MCF 10A (cell line): ENCODE results near the gene KIF21A. TPM values are rescaled to one million over a fixed set of nuclear protein-coding genes. Genes with fewer than 3 reads are reported as not detected.

ENCODE experiments used
- BruUV-seq: library from RNA; stranded (reverse); fragments of 400-500 nt; replicated peaks from 2 replicates; lab custom pipeline; 2021; lab: Mats Ljungman, UMichigan
- CTCF ChIA-PET: fragments of 300-600 bp; sonication (Branson Sonifier 250); formaldehyde crosslinking; extraction: SDS; loops from one replicate; lab custom pipeline; 2021; ENCODE audit warnings: antibody characterized with exemption, inconsistent platforms; lab: Yijun Ruan, JAX
- POLR2A ChIA-PET: fragments of 300-600, 350-650 bp; sonication (Branson Sonifier 250); formaldehyde crosslinking; extraction: SDS; loops from one replicate; lab custom pipeline; 2020; ENCODE audit warnings: antibody characterized with exemption, inconsistent platforms; lab: Yijun Ruan, JAX
- DNase-seq: peaks from one replicate; pipeline ENCODE4 v3.0.0-alpha.2; 2018; ENCODE audit not compliant: unreplicated experiment
- H3K27ac Mint-ChIP-seq: one replicate; pipeline ENCODE4 v1.8.0; 2022; ENCODE audit warnings: mild to moderate bottlenecking, low read depth, mixed read lengths; ENCODE audit not compliant: unreplicated experiment
- H3K27me3 Mint-ChIP-seq: one replicate; pipeline ENCODE4 v1.8.0; 2022; ENCODE audit warnings: mixed read lengths; ENCODE audit not compliant: insufficient read depth, unreplicated experiment
- H3K36me3 Mint-ChIP-seq: one replicate; pipeline ENCODE4 v1.8.0; 2022; ENCODE audit warnings: mild to moderate bottlenecking, moderate library complexity, mixed read lengths; ENCODE audit not compliant: insufficient read depth, unreplicated experiment
- H3K4me1 Mint-ChIP-seq: one replicate; pipeline ENCODE4 v1.8.0; 2022; ENCODE audit warnings: mixed read lengths; ENCODE audit not compliant: insufficient read depth, unreplicated experiment
- H3K4me3 Mint-ChIP-seq: one replicate; pipeline ENCODE4 v1.8.0; 2022; ENCODE audit warnings: mild to moderate bottlenecking, moderate library complexity, mixed read lengths; ENCODE audit not compliant: unreplicated experiment
- H3K9me3 Mint-ChIP-seq: one replicate; pipeline ENCODE4 v1.8.0; 2022; ENCODE audit warnings: mixed read lengths; ENCODE audit not compliant: unreplicated experiment
- intact Hi-C: fragments of 100-400 bp; cut with micrococcal nuclease; formaldehyde crosslinking; loops from 2 replicates; pipeline ENCODE4 v1.14.1; 2022
- total RNA-seq: library from RNA; stranded (reverse); gene quantifications from 2 replicates; pipeline ENCODE4 v1.2.3, GENCODE V29; 2022
- TF ChIP-seq, protein P1 (sequence below): fragments of 200-600 bp; IDR thresholded peaks from one replicate; pipeline ENCODE4 v1.8.0; 2022; ENCODE audit warnings: antibody characterized with exemption, mild to moderate bottlenecking; ENCODE audit not compliant: unreplicated experiment

KIF21A gene
- total RNA-seq, 1 experiment from 2014 or later = 53.8 TPM

DNA sequence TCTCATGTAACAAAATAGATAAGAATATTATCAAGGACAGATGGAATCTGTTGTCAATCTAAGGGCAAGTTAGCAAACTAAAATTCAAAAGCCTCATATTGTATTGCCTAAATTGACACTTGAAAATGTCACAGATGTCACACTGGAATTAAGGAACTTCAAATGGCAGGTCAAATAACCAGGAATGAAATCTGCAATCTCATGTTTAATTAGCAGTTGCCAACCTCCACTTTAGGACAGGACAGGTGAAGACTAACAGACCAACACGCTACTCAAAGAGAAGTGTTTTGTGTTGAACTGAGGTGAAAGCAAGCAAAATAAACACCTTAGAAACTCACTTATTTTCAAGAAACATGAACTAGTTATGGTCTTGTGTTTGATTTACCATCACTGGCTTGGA lies 11.1 kb downstream of the KIF21A start:
- TF ChIP-seq, protein P1, sequence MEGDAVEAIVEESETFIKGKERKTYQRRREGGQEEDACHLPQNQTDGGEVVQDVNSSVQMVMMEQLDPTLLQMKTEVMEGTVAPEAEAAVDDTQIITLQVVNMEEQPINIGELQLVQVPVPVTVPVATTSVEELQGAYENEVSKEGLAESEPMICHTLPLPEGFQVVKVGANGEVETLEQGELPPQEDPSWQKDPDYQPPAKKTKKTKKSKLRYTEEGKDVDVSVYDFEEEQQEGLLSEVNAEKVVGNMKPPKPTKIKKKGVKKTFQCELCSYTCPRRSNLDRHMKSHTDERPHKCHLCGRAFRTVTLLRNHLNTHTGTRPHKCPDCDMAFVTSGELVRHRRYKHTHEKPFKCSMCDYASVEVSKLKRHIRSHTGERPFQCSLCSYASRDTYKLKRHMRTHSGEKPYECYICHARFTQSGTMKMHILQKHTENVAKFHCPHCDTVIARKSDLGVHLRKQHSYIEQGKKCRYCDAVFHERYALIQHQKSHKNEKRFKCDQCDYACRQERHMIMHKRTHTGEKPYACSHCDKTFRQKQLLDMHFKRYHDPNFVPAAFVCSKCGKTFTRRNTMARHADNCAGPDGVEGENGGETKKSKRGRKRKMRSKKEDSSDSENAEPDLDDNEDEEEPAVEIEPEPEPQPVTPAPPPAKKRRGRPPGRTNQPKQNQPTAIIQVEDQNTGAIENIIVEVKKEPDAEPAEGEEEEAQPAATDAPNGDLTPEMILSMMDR = no peak
- BruUV-seq = no TSS peak
- CTCF ChIA-PET = interaction anchor here (0.6 kb wide), 1 partner anchor 11 kb away, joined by 3 read pairs; no protein-coding TSS in a partner anchor
- POLR2A ChIA-PET = interaction anchor here (1.2 kb wide), 1 partner anchor 10 kb away, joined by 3 read pairs; no protein-coding TSS in a partner anchor
- no peak for DNase-seq
- no peak overlapping the region for H3K27ac Mint-ChIP-seq
- intact Hi-C loops = no loop called here
- H3K36me3 Mint-ChIP-seq = peaks cover 5% of the 10 kb centered on the region
- peaks cover 11% of the 10 kb centered on the region for H3K4me1 Mint-ChIP-seq
- H3K27me3 Mint-ChIP-seq = no peaks in the 10 kb centered on the region
- H3K9me3 Mint-ChIP-seq = no peaks in the 10 kb centered on the region
- H3K4me3 Mint-ChIP-seq = no peak overlapping the region

DNA sequence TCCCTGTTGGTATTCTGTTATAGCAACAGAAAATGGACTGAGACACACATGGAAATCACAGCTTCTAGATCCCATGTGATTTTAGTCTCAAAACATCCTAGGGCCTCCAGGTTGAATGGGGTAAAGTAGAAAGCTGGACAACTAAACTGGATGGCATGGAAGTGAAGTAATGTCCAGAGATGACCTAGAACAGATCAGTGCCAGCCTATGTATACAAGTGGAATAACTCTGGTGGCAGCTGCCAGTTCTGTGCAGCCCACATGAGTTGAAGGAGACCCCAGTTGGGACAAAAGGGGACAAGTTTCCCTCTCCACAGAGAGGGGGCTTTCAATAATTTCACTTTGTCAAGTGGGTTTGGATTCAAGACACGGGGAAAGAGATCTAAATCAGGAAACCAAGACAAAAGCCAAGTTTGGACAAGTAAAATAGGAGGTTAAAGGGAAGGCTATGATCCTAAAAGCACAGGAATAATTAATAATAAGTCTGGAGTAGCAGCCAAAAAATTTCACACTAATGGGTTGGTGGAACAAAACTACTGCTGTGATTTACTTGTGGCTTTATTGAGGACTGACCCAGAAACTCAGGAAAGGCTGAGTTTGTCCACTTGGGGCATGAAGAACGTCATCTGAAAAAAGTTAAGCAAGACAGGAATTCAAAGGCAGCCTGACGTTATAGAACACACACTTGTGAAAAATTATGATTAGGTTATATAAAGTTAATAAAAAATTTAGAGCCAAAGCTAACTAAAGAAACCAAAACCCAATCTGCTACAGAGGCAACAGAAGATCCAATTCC lies 11.7 kb downstream of the KIF21A start:
- POLR2A ChIA-PET = interaction anchor here (0.5 to 1.2 kb wide), 2 partner anchors 11 to 21 kb away, joined by 3 read pairs; no protein-coding TSS in a partner anchor
- Mint-ChIP-seq H3K4me3 (no peak overlapping the region), H3K4me1 (peaks cover 14% of the 10 kb centered on the region), H3K27me3 (no peaks in the 10 kb centered on the region), H3K27ac (no peak overlapping the region), H3K36me3 (peaks cover 5% of the 10 kb centered on the region), H3K9me3 (no peaks in the 10 kb centered on the region)
- CTCF ChIA-PET = interaction anchor here (0.6 to 1.3 kb wide), 2 partner anchors 9 to 11 kb away, joined by 3 to 5 read pairs; no protein-coding TSS in a partner anchor
- TF ChIP-seq, protein P1 = no peak
- intact Hi-C loops = no loop called here
- BruUV-seq = no TSS peak
- no peak for DNase-seq

DNA sequence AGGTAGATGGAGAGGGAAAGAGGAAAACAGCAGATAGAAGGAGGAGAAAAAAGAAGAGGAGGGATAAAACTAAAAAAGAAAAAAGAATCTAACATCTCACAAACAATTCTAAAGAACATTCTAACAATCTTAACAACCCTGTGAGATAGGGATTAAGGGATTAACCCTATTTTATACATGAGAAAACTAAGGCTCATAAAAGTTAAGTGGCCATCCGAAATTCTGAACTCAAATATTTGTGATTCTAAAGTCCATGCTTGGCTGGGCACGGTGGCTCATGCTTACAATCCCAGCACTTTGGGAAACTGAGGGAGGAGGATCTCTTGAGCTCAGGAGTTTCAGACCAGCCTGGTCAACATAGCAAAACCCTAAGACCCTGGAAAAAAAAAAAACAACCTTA lies 13.1 kb downstream of the KIF21A start:
- H3K27me3 Mint-ChIP-seq = no peaks in the 10 kb centered on the region
- no peak for DNase-seq
- intact Hi-C loops = loop anchor here (5.0 kb wide), 1 partner anchor 63 kb away; no protein-coding TSS in a partner anchor
- BruUV-seq = no TSS peak
- peaks cover 17% of the 10 kb centered on the region for H3K4me1 Mint-ChIP-seq
- no peak overlapping the region for H3K4me3 Mint-ChIP-seq
- no peaks in the 10 kb centered on the region for H3K9me3 Mint-ChIP-seq
- H3K36me3 Mint-ChIP-seq = peaks cover 5% of the 10 kb centered on the region
- no peak overlapping the region for H3K27ac Mint-ChIP-seq
- ChIA-PET POLR2A (interaction anchor here (0.7 kb wide), 1 partner anchor 10 kb away, joined by 3 read pairs; no protein-coding TSS in a partner anchor), CTCF (interaction anchor here (1.3 kb wide), 1 partner anchor 10 kb away, joined by 5 read pairs; no protein-coding TSS in a partner anchor)
- TF ChIP-seq, protein P1 = no peak

DNA sequence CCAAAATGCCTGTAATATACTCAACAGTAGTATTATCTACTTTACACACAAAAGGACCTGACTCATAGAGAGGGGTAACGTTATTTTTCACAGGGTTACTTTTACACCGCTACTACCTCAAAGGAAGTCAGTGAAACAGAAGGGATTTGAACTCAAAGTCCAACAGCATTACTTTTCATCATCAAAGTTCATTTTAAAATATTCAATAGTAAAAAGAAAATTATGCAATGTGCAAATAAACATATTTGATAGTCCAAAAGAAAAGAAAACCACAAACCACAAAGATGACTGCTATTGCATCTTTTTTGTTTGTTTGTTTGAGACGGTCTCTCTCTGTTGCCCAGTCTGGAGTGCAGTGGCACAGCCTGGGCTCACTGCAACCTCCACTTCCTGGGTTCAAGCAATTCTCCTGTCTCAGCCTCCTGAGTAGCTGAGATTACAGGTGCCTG lies 15.5 kb downstream of the KIF21A start:
- peak overlapping the region; percentile 34 for H3K4me3 Mint-ChIP-seq
- TF ChIP-seq, protein P1 = no peak
- no TSS peak for BruUV-seq
- intact Hi-C loops = loop anchor here (1.0 to 5.0 kb wide), 2 partner anchors 16 to 60 kb away; partner anchors contain the start of gene KIF21A
- no peaks in the 10 kb centered on the region for H3K9me3 Mint-ChIP-seq
- peaks cover 5% of the 10 kb centered on the region for H3K36me3 Mint-ChIP-seq
- DNase-seq = peak; percentile 37
- ChIA-PET CTCF (interaction anchor here (0.7 to 0.9 kb wide), 3 partner anchors 11 to 159 kb away, joined by 3 to 4 read pairs (median 3); no protein-coding TSS in a partner anchor), POLR2A (interaction anchor here (0.9 to 3.4 kb wide), 7 partner anchors 10 to 178 kb away, joined by 3 to 34 read pairs (median 6); partner anchors contain the start of gene KIF21A)
- peak overlapping the region; percentile 21 for H3K27ac Mint-ChIP-seq
- no peaks in the 10 kb centered on the region for H3K27me3 Mint-ChIP-seq
- H3K4me1 Mint-ChIP-seq = peaks cover 17% of the 10 kb centered on the region
